SKM-1 treated with dmso at 0.1 percent for 144 hours (cell line): ENCODE data around the gene FAM135A.
A peak's percentile ranks its signal among the peaks of the same experiment; 100 is the strongest.
"Not testable (repeated sequence)": the region's sequence is repeated elsewhere in the genome, so short reads cannot be mapped to it uniquely, and the experiment has no call there.

ENCODE experiments used
- DNase-seq: peaks from one replicate; lab custom pipeline; 2025; ENCODE audit not compliant: unreplicated experiment; lab: John Stamatoyannopoulos, UW

Gene FAM135A

GRCh38 chr6:70537266-70537665, 124.0 kb downstream of the FAM135A start:
- DNase-seq, result no peak

GRCh38 chr6:70538376-70538775, 125.1 kb downstream of the FAM135A start:
- no peak for DNase-seq

DNA sequence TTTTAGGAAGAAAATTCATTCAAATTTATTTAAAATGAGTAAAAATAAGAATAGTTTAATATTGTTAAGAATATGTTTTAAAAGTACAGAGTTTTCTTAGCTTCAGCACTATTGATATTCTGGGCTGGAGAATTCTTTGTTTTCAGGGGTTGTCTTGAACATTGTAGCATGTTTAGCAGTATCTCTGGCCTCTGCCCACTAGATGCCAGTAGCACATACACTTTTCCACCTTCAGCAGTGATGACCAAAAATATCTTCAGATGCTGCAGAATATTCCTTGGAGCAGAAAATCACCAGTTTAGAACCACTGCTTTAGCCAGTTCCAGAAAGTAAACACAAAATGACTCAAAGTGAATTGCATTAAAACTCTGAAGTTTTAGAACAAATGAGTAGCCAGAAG, 134.0 kb downstream of the FAM135A start:
- DNase-seq, result no peak

- no peak for DNase-seq
These were observed 134.6 kb downstream of the FAM135A start for GRCh38 chr6:70547905-70548304.

- DNase-seq, result no peak
These were observed 136.0 kb downstream of the FAM135A start for GRCh38 chr6:70549327-70549726.

- DNase-seq, result no peak
These were observed 138.3 kb downstream of the FAM135A start for GRCh38 chr6:70551566-70551965.

DNA sequence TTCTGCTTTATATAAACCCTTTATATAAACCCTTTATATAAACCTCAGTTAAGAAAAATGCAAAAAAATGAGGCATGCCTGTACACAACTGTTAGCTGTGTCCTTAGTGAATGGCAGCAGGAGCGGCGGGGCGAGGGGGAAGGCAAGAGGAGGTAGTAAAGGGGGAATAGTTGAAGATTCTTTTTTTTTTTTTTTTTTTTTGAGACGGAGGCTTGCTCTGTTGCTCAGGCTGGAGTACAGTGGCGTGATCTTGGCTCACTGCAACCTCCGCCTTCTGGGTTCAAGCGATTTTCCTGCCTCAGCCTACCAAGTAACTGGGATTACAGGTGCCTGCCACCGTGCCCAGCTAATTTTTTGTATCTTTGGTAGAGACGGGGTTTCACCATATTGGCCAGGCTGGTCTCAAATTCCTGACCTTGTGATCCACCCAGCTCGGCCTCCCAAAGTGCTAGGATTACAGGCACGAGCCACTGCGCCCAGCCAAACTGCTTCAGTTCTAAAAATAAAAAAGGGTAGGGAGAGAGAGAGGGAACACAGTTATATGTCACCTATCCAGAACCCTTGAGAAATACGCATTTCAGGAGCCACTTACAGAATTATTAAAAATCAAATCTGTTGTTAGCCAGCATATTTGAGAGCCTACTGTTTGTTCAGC, 139.1 kb downstream of the FAM135A start:
- not testable (repeated sequence) for DNase-seq

- no peak for DNase-seq
These were observed 139.7 kb downstream of the FAM135A start for GRCh38 chr6:70552974-70553373.

DNA sequence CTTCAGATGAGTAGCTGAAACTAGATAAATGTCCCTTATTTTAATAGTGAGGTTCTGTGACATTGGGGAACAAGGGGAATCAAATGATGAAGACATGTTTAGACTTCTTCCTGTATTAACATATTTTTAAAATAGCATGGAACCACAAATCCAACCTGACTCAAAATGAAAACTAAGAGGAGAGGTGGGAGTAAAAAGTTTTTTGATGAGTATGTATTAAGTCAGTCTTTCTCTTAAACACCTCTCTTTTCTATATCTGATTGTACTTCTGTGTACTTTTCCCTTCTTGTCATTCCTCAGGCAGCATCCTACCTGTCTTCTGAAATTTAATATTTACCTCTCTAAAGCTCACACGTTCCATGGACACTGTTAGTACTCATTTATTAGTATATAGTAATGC, 144.7 kb downstream of the FAM135A start:
- no peak for DNase-seq

DNA sequence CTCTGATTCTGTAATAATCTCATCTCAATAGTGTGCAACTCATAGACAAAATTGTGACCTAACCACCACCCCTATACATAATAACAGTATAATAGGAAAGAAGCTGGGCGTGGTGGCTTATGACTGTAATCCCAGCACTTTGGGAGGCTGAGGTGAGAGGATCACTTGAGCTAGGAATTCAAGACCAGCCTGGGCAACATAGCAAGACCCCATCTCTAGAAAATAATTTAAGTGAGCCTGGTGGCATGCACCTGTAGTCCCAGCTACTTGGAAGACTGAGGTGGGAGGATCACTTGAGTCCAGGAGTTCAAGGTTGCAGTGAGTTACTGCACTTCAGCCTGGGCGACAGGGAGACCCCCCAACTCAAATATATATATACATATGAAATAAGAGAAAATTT, 149.1 kb downstream of the FAM135A start:
- DNase-seq, result not testable (repeated sequence)

DNA sequence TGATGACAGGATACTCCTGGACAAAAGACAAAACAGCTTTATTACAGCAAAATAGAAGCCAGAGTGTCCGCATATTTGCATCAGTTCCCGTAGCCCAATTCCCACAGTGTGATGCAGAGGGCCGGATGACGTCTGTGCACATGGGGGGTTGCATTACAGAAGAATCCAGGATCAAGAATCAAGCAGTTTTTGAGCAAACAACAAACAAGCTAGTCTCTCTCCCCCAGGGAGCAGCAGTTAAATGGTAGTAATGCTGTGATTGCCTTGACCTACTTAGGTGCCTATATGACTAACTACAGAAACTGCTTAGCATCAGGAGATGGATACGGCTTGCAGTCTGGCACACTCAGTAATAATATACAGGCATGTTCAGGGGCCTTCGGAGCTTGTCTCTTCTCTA, 150.2 kb downstream of the FAM135A start:
- DNase-seq, result no peak

- DNase-seq, result peak; percentile 90
These were observed 153.6 kb downstream of the FAM135A start, which contains the start of gene SDHAF4 for GRCh38 chr6:70566751-70567382. SDHAF4 (plus strand) TSS chr6:70566930; CDS start chr6:70566941, 11 bp downstream.

GRCh38 chr6:70574643-70575042, 161.3 kb downstream of the FAM135A start:
- no peak for DNase-seq

DNA sequence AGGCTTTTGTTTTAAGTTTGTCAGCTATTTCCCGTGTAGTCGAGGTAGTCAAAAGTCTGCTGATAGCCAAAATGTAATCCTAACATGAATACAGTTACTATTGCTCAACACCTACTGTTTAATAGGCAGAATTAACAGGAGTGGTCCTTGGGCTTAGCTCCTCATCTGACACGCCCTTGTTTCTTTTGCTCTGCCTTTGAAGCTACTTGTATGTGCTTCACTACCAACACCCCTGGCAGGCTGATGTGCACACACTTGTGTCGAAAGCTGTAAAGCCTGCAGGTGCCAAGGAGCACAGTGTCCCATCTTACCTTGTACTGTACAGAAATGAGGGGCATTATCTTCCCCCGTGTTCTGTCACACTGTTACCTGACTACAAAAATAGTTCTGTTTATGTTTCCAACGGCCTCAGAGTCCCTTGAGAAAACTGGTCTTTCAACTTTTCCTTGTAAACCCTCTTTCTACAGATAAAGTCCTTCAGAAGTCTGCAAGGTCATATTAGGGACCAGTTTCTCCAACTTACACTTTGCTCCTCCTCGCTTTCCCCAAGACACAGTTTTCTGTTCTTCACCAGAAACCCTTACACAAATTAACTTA, 162.7 kb downstream of the FAM135A start:
- no peak for DNase-seq

GRCh38 chr6:70586114-70586513, 172.8 kb downstream of the FAM135A start:
- no peak for DNase-seq

DNA sequence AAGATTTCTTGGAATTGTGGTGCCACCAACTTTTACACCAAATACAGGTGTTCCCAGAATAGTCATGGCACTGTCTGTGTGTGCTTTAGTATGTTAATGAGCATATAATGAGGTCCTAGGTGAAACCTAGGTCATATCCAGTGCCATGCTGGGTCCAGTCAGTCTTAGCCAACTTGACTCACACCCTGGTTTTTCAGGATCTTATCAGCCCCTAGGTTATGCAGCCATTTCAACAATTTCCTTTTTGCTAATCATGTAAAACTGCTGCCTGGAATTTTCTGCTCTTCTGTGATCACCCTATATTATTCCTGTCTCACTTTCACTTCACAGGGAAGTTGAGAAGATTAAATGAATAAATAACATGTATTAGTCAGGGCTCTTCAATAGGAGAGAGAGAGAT, 177.1 kb downstream of the FAM135A start:
- no peak for DNase-seq

GRCh38 chr6:70592391-70593117, 179.2 kb downstream of the FAM135A start:
- no peak for DNase-seq

DNA sequence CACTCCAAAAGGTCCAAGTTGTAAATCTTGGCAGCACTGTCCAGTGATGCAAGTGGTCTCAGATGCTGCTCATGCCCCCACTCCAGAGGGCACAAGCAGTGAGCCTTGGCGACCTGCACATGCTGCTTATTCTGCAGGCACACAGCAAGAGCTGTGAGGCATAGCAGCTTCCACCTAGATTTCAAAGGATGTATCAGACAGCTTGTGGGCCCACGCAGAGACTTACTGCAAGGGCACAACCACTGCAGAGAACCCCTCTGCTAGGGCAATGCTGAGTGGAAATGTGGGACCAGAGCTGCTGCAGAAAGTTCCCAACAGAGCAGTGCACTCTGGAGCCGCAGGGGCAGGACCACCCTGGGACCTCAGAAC, 179.8 kb downstream of the FAM135A start:
- DNase-seq, result no peak

DNA sequence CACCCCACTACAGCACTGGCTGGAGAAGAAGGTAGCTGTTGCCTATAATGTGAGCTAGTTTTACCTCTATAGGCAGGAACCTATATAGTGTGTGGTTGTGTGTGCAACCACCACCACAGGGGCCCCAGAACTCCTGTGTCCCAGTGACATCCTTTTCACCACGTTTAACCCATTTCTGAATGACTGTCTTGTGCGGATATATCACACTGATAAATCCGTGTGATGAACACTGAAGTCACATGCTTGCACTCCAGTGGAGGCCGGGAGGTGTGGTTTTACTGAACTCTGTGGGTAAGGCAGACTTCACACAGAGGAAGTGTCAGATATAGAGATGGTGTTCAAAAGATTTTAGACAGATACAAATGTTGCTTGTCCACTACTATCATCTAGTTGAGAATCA, 185.9 kb downstream of the FAM135A start:
- DNase-seq, result no peak

DNA sequence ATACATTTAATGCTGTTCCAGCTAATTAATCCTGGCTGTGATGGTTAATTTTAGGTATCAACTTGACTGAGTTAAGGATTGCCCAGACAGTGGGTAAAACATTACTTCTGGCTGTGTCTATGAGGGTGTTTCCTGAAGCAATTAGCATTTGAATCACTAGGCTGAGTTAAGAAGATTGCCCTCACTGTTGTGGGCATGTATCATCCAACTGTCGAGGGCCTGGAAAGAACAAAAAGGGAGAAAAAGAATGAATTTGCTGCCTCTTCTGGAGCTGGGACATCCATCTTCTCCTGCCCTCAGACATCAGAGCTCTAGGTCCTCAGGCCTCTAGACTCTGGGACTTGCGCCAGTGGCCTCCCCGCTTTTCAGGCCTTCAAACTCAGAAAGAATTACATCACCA, 187.7 kb downstream of the FAM135A start:
- DNase-seq, result no peak

- no peak for DNase-seq
These were observed 190.9 kb downstream of the FAM135A start for GRCh38 chr6:70604254-70604653.

- not testable (repeated sequence) for DNase-seq
These were observed 194.1 kb downstream of the FAM135A start for GRCh38 chr6:70607371-70607770.
